Gastrocnemius medialis (tissue), 4 donors: ENCODE results near the gene RIPK4. TPM values are rescaled to one million over a fixed set of nuclear protein-coding genes. Genes with fewer than 3 reads are reported as not detected.

Source experiments
- ATAC-seq, 2 donors: fragments of 150-250 bp; one replicate each; pipeline ENCODE4 v1.9.1; 2016
- DNase-seq, 2 donors: peaks; one replicate each; pipeline ENCODE4 v3.0.0-alpha.2; 2019
- H3K27ac ChIP-seq, 4 donors: fragments of 200-600 bp; sonication (generic); 1 replicate in 1 of 4; 2 replicates in 3 of 4; pipeline ENCODE4 v1.5.1; 2016 to 2018; ENCODE audit warnings: mild to moderate bottlenecking in 2 of 4, moderate library complexity in 1 of 4
- H3K27me3 ChIP-seq, 3 donors: fragments of 200-600 bp; sonication (generic) in 2 of 3; 1 replicate in 1 of 3; 2 replicates in 2 of 3; pipeline versions ENCODE4 v1.5.1 to v1.6.0; 2016 to 2019; ENCODE audit warnings: mild to moderate bottlenecking in 1 of 3, moderate library complexity in 1 of 3
- H3K36me3 ChIP-seq, 2 donors: fragments of 200-600 bp; sonication (generic) in 1 of 2; one replicate each; pipeline ENCODE4 v1.5.1; 2017 to 2018
- H3K4me1 ChIP-seq, 2 donors: fragments of 200-600 bp; sonication (generic) in 1 of 2; one replicate each; pipeline ENCODE4 v1.5.1; 2016 to 2017; ENCODE audit warnings: mild to moderate bottlenecking in 2 of 2
- H3K4me3 ChIP-seq, 4 donors: fragments of 200-600 bp; sonication (generic) in 3 of 4; 1 replicate in 1 of 4; 2 replicates in 3 of 4; pipeline ENCODE4 v1.5.1; 2016 to 2019; ENCODE audit warnings: mild to moderate bottlenecking in 2 of 4
- H3K9me3 ChIP-seq, 3 donors: fragments of 200-600 bp; sonication (generic) in 2 of 3; 1 replicate in 1 of 3; 2 replicates in 2 of 3; pipeline ENCODE4 v1.5.1; 2016 to 2019
- POLR2A ChIP-seq, 2 donors: fragments of 450-650 bp; IDR thresholded peaks; one replicate each; pipeline ENCODE4 v1.6.1; 2017; ENCODE audit warnings: antibody characterized with exemption in 2 of 2, mild to moderate bottlenecking in 2 of 2, moderate library complexity in 2 of 2
- in situ Hi-C, 4 donors: fragments of 200-750 bp; cut with MboI; loops; one replicate each; pipeline versions ENCODE4 v1.15.0 to v1.8.0; 2017; ENCODE audit warnings: low sequenced_read_pairs in 4 of 4
- intact Hi-C: fragments of 100-400 bp; cut with DNase I; formaldehyde crosslinking; loops from one replicate; pipeline ENCODE4 v1.15.1; 2023; ENCODE audit warnings: low total_unique reads
- total RNA-seq, 4 donors: library from RNA; depleted of rRNA; stranded (reverse); fragments of >200 nt; gene quantifications; one replicate each; pipeline versions ENCODE4 v1.1.0 to v1.2.3, GENCODE V29; 2016
- TF ChIP-seq, protein P1 (sequence below), 5 experiments: fragments of 450-650 bp in 3 of 5; fragments of 200-600 bp in 2 of 5; sonication (generic) in 2 of 5; IDR thresholded peaks in 4 of 5; conservative IDR thresholded peaks in 1 of 5; 1 replicate in 4 of 5; 2 replicates in 1 of 5; pipeline ENCODE4 v1.5.1; 2016 to 2019; ENCODE audit warnings: antibody characterized with exemption in 5 of 5, mild to moderate bottlenecking in 3 of 5, moderate library complexity in 3 of 5

Gene RIPK4
- total RNA-seq, 4 donors from 2014 or later, result 0.04 to 0.07 TPM; not detected in 2

- intact Hi-C loops, result no loop called here
- Histone ChIP-seq H3K36me3 (no peaks in the 10 kb centered on the region), H3K27ac (no peak overlapping the region), H3K4me1 (no peaks in the 10 kb centered on the region), H3K9me3 (no peaks in the 10 kb centered on the region), H3K4me3 (no peak overlapping the region), H3K27me3 (no peaks in the 10 kb centered on the region)
- no peak for TF ChIP-seq POLR2A (IDR thresholded peaks at IDR 0.05)
- TF ChIP-seq, protein P1, sequence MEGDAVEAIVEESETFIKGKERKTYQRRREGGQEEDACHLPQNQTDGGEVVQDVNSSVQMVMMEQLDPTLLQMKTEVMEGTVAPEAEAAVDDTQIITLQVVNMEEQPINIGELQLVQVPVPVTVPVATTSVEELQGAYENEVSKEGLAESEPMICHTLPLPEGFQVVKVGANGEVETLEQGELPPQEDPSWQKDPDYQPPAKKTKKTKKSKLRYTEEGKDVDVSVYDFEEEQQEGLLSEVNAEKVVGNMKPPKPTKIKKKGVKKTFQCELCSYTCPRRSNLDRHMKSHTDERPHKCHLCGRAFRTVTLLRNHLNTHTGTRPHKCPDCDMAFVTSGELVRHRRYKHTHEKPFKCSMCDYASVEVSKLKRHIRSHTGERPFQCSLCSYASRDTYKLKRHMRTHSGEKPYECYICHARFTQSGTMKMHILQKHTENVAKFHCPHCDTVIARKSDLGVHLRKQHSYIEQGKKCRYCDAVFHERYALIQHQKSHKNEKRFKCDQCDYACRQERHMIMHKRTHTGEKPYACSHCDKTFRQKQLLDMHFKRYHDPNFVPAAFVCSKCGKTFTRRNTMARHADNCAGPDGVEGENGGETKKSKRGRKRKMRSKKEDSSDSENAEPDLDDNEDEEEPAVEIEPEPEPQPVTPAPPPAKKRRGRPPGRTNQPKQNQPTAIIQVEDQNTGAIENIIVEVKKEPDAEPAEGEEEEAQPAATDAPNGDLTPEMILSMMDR (IDR thresholded peaks at IDR 0.05 in 4 of 5, conservative IDR thresholded peaks at IDR 0.05 in 1 of 5), result no peak
- ATAC-seq (no peak), DNase-seq (no peak)
- in situ Hi-C loops, result no loop called here
These were observed 61.1 kb downstream of the RIPK4 start for GRCh38 chr21:41705546-41706262.

DNA sequence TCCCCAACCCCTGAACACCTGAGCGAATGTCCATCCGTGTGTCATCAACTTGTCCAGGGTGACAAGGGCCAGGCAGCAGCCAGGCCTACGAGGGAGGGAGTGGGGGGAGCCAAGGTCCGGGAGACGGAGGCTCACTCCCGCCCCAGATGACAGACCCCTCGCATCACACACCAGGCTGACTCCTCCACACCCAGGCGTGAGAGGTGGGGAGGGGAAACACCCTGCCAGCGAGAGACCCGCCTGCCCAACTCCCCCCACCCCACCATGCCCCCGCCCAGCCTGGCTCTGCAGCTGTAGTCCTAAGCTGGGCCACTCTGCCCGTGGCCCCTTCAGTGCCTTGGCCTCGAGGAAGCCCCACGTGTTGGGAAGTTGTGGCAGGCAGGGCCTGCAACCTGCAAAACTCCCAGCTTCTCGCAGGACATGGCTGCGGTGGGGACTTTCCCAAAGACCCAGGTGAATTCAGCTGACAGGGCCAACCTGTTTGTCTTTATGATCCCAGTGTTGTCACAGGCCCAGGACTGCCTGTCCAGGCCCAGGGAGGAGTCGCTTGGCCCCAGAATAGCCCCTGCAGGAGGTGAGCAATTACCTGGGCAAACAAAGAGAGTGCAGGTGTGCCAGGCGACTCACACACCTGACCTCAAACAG lies 62.9 kb downstream of the RIPK4 start:
- intact Hi-C loops (no loop called here), in situ Hi-C loops (no loop called here)
- Histone ChIP-seq H3K9me3 (no peaks in the 10 kb centered on the region), H3K36me3 (no peaks in the 10 kb centered on the region), H3K4me1 (no peaks in the 10 kb centered on the region), H3K27me3 (no peaks in the 10 kb centered on the region), H3K27ac (no peak overlapping the region), H3K4me3 (no peak overlapping the region)
- ATAC-seq (no peak), DNase-seq (no peak)
- TF ChIP-seq, protein P1 (IDR thresholded peaks at IDR 0.05 in 4 of 5, conservative IDR thresholded peaks at IDR 0.05 in 1 of 5), result no peak

DNA sequence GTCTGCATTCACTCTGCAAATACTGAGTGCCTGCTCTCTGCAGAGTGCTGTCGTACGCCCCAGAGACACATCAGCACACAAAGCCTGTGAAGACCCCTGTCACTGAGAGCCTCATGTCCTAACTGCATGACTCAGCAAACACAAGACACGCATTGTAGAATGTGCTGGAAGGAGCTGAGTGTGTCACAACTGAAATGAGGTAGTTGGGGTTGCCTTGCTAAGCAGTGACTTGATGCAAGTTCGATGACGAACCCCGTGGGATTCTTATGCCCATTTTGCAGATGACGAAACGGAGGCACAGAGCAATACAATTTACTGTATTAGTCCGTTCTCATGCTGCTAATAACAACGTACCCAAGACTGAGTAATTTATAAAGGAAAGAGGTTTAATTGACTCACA lies 65.1 kb downstream of the RIPK4 start:
- H3K27ac ChIP-seq, result no peak overlapping the region
- H3K4me1 ChIP-seq, result no peaks in the 10 kb centered on the region
- no peak for DNase-seq
- in situ Hi-C loops, result no loop called here
- H3K36me3 ChIP-seq, result no peaks in the 10 kb centered on the region
- H3K4me3 ChIP-seq, result no peak overlapping the region
- H3K27me3 ChIP-seq, result no peaks in the 10 kb centered on the region
- H3K9me3 ChIP-seq, result no peaks in the 10 kb centered on the region
- intact Hi-C loops, result no loop called here
- ATAC-seq, result no peak
- no peak for TF ChIP-seq POLR2A (IDR thresholded peaks at IDR 0.05)
- TF ChIP-seq, protein P1 (IDR thresholded peaks at IDR 0.05 in 4 of 5, conservative IDR thresholded peaks at IDR 0.05 in 1 of 5), result no peak

DNA sequence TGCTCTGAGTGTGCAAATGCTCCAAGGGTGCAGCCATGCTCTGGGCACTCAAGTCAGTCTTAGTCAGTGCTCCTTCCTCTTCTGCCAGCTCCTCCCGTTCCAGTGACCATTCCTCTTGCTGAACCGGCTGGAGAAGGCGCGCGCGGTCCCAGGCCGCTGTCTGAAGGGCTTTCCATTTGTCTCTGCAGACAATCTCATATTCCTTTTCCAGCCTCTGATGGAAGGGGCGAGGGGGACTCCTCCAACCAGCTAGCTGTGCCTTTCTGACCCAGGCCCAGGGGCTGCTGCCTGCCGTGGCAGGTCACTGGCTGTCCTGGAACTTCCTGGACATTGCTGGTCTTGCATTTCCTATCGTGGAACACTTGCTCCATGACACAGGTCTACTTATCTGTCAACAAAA lies 67.5 kb downstream of the RIPK4 start:
- H3K27me3 ChIP-seq, result no peaks in the 10 kb centered on the region
- in situ Hi-C loops, result no loop called here
- H3K36me3 ChIP-seq, result no peaks in the 10 kb centered on the region
- H3K9me3 ChIP-seq, result no peaks in the 10 kb centered on the region
- intact Hi-C loops, result no loop called here
- no peak for DNase-seq
- TF ChIP-seq, protein P1 (IDR thresholded peaks at IDR 0.05 in 4 of 5, conservative IDR thresholded peaks at IDR 0.05 in 1 of 5), result no peak
- no peak for TF ChIP-seq POLR2A (IDR thresholded peaks at IDR 0.05)
- H3K4me1 ChIP-seq, result no peaks in the 10 kb centered on the region
- H3K27ac ChIP-seq, result no peak overlapping the region
- H3K4me3 ChIP-seq, result no peak overlapping the region
- no peak for ATAC-seq
